ENCODE results near the gene CDX2.

DNA sequence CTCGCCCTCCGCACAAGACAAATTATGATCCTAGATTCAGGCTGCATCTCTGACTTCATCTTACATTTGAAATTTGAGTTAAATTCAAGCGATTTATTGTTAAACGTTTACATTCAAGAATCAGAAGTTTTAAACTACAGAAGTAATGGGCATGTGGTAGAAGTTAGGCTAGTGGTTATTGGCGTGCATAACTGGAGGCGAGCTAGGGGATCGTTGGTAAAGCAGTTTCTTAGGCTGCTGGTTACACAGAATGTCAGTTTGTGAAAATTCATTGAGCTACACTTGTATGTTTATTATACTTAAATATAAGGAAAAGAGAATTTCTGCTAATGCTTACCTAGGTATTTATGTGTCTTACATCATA is 733 bp upstream of the CDX2 start:
- TF ChIP-seq, protein P1, sequence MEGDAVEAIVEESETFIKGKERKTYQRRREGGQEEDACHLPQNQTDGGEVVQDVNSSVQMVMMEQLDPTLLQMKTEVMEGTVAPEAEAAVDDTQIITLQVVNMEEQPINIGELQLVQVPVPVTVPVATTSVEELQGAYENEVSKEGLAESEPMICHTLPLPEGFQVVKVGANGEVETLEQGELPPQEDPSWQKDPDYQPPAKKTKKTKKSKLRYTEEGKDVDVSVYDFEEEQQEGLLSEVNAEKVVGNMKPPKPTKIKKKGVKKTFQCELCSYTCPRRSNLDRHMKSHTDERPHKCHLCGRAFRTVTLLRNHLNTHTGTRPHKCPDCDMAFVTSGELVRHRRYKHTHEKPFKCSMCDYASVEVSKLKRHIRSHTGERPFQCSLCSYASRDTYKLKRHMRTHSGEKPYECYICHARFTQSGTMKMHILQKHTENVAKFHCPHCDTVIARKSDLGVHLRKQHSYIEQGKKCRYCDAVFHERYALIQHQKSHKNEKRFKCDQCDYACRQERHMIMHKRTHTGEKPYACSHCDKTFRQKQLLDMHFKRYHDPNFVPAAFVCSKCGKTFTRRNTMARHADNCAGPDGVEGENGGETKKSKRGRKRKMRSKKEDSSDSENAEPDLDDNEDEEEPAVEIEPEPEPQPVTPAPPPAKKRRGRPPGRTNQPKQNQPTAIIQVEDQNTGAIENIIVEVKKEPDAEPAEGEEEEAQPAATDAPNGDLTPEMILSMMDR (IDR thresholded peaks at IDR 0.05; ENCODE audit: insufficient read depth, low read length), result no peak
- TF ChIP-seq, protein P2, sequence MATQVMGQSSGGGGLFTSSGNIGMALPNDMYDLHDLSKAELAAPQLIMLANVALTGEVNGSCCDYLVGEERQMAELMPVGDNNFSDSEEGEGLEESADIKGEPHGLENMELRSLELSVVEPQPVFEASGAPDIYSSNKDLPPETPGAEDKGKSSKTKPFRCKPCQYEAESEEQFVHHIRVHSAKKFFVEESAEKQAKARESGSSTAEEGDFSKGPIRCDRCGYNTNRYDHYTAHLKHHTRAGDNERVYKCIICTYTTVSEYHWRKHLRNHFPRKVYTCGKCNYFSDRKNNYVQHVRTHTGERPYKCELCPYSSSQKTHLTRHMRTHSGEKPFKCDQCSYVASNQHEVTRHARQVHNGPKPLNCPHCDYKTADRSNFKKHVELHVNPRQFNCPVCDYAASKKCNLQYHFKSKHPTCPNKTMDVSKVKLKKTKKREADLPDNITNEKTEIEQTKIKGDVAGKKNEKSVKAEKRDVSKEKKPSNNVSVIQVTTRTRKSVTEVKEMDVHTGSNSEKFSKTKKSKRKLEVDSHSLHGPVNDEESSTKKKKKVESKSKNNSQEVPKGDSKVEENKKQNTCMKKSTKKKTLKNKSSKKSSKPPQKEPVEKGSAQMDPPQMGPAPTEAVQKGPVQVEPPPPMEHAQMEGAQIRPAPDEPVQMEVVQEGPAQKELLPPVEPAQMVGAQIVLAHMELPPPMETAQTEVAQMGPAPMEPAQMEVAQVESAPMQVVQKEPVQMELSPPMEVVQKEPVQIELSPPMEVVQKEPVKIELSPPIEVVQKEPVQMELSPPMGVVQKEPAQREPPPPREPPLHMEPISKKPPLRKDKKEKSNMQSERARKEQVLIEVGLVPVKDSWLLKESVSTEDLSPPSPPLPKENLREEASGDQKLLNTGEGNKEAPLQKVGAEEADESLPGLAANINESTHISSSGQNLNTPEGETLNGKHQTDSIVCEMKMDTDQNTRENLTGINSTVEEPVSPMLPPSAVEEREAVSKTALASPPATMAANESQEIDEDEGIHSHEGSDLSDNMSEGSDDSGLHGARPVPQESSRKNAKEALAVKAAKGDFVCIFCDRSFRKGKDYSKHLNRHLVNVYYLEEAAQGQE (IDR thresholded peaks at IDR 0.05; ENCODE audit: insufficient replicate concordance, low read depth), result no peak
- no peak for TF ChIP-seq GABPA (IDR thresholded peaks at IDR 0.05; ENCODE audit: low read depth)
